GM03348 (cell line): ENCODE data around the gene FAM72C.
"Not testable (repeated sequence)": the region's sequence is repeated elsewhere in the genome, so short reads cannot be mapped to it uniquely, and the experiment has no call there.

Experiments used
- DNase-seq: peaks from one replicate; pipeline ENCODE4 v3.0.0; 2012; ENCODE audit warnings: low spot score

FAM72C gene

GRCh38 chr1:143971924-143972700 lies at the start of gene FAM72C:
FAM72C (minus strand) TSS chr1:143971986; CDS start chr1:143971141, 845 bp downstream.
- DNase-seq, result not testable (repeated sequence)

- DNase-seq, result not testable (repeated sequence)
These were observed 48.4 kb upstream of the FAM72C start for GRCh38 chr1:144020001-144020738.

DNA sequence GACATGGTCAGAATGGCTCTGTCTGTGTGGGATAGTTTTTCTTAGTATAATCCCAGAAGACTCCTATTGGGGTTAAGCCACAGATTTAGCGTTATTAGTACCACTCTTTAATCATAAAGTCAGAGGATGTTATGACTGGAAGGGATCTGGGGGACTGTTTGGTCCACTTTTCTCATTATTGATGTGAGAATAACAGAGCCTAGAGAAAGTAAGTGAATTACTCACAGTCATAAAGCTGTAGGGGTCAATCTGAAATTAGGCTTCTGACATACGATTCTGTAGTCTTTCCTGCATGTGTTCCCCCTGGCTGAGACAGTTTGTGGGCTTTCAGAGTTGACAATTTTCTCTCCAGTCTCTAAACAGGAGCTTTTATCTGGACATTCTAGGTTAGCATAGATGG lies 47.3 kb upstream of the FAM72C start:
- DNase-seq, result not testable (repeated sequence)

DNA sequence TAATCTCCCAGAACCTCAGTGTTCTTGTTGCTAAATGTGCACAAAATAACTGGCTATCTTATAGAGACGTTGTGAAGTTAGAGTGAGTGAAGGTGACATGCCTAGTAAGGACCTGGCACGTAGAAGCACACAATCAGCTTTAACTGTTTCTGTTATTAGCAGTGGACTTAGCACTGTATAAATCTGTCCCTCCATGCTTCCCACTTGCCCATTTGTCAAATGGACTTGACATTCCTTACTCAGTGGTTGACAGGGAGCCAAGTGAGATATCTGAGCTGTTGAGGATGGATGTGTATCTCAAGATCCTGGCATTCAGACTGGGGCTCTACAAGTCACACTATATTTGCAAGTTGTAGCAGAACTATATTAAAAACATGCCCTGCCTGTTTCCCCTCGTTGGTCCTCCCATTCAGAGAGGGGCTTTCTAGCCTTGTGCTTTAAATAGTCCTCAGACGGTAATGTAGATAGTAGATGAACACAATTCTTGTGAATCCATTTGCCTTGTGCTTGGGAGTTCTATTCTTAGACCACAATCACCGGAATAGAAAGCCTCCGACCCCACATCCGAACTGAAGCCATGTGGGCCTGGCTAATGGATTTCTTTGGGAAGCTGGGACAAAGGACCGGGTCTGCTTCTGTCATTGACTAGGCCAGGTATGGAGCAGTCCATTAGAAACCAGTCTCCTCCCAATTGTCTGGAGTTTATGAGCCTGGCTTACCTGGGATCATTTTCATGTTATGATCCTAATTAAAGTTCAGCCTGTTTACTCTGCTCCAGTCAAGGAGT lies 43.6 kb upstream of the FAM72C start:
- not testable (repeated sequence) for DNase-seq

- not testable (repeated sequence) for DNase-seq
These were observed 42.7 kb upstream of the FAM72C start for GRCh38 chr1:144014528-144014927.

DNA sequence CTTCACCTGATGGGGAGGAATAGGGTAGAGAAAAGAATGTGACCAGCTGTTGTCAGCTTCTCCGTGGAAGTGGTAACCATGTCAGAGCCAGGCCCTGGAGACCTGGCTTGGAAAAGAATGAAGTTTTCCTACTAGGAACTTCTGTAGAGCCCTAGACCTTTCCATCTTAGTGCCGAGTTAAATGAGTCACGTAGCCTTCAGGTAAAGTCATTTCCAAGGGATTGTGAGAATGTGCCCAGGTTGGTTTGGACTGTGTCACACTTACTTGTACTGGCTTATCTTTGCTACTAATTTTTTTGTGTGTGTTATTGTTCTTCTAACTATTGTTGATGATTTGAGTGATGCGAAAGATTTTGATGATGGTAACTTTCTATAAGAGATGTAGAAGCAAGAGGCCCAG lies 42.3 kb upstream of the FAM72C start:
- not testable (repeated sequence) for DNase-seq

- DNase-seq, result not testable (repeated sequence)
These were observed 40.5 kb upstream of the FAM72C start for GRCh38 chr1:144012168-144012733.

GRCh38 chr1:144009410-144009809 lies 37.6 kb upstream of the FAM72C start:
- DNase-seq, result not testable (repeated sequence)

DNA sequence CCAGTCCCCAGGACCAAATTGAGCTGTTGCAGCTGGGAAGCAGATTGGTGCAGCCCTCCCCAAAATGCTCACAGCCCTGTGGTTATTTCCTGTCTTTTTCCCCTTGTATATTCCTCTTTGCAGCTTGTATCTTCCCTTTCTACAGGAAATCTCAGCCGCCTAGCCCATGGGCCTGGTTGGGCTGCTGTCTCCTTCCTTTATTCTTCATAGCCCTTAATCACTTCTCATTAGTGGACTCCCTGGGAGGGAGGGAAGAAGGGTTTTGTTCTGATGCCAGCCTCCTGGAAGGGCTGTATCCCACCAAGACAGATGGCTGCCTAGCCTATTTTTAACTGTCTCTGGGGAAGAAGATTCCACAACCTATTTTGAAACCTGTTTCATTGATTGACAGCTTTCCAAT lies 32.5 kb upstream of the FAM72C start:
- not testable (repeated sequence) for DNase-seq

- not testable (repeated sequence) for DNase-seq
These were observed 31.7 kb upstream of the FAM72C start for GRCh38 chr1:144003306-144004029.

DNA sequence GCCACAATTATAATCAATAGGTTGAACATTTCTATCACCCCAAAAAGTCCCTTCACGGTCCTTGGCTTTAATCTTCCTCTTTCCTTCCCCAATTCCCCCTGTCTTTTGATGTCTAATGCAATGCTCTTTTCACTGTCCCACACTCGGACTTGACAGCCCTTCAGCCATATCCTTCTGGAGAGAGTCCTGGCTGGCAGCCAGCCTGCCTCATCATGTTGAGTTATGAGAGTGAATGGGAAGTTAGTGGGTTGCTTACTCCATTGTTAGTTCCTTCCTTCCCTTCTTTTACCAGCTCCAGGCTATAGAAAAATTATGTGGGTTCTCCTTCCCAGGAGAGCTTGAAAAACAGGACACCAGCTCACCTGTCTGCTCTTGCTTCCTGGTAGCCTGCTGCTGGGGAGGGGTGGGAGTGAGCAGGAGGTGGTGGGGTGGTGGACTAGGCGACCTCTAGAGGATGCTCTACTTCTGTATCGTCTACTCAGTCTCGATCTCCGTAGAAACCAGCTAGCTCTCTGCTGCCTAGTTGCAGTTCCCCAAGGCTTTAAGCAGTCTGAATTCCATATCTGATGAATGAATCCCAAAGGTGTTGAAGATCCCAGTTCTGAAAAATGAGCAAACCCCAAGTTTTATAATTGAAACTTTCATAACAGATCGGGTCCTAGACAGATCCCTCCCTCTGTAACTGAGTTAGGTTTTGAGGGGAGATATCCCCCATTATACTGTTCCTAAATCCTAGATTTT lies 30.5 kb upstream of the FAM72C start:
- DNase-seq, result not testable (repeated sequence)

DNA sequence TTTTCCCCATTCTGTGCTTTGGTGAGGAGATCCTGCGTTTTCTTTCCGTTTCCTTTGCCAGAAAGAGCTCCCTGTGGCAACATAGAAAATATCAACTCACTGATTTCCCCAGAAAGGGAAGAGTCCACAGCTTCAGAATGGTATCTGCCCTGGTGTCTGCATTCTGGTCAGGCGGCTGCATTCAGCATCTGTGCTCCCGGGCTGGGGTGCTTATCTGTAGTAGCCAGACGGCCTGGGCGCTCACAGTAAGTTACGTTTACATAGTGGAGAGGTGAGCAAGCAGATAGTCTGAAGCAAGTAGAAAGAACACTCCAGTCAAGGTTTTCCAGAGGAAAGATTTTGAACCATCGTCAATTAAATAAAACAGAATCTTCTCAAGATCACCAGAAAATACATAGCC lies 29.3 kb upstream of the FAM72C start:
- DNase-seq, result not testable (repeated sequence)

DNA sequence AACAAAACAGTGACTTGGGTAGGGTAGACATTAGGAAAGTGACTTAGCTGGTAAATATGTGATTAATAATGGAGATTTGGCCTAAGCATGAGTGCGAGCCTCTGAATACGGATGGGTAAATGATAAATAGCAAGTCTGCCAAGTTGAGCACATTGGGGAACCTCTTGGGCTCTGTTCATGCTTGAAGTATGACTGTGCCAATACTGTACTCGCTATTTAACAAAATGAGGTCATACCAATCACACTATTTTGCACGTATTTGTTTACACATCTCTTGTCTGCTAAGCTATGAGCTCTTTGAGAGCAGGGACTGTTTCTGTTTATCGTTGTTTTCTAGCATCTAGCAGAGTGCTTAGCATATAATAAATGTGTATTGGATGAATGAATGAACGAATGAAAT lies 24.2 kb upstream of the FAM72C start:
- not testable (repeated sequence) for DNase-seq

- DNase-seq, result not testable (repeated sequence)
These were observed 21.6 kb upstream of the FAM72C start for GRCh38 chr1:143993301-143993907.

- DNase-seq, result not testable (repeated sequence)
These were observed 18.9 kb upstream of the FAM72C start for GRCh38 chr1:143990699-143991098.

DNA sequence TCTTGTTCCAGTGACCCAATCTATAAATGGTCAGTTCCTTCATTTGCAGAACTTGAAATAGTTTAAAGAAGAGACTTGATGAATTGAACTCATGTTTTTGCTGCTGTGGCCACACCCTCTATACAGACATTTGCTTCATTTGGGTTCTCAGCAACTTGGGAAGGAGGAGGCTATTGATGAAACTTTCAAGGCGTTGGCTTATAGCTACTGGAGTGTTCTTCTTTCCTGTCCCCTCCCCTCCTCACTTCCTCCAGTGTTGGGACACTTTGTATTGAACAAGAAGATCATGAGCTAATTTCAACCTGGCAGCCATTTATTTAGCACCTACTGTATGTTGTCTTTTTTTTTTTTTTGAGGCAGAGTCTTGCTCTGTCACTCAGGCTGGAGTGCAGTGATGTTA lies 17.9 kb upstream of the FAM72C start:
- DNase-seq, result not testable (repeated sequence)

DNA sequence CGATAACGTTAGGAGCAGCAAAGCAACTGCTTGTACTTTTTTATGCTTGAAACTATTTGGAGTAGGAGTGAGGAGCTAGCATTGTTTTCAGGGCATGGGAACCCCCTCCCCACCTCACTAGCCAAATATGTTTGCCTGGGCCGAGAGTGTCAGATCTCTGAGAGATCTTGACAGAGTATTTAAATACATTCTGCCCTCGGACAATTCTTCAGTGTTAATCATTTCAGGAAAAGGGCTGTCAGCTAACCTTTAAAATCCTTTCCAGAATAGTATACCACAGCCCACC lies 17.6 kb upstream of the FAM72C start:
- DNase-seq, result not testable (repeated sequence)

DNA sequence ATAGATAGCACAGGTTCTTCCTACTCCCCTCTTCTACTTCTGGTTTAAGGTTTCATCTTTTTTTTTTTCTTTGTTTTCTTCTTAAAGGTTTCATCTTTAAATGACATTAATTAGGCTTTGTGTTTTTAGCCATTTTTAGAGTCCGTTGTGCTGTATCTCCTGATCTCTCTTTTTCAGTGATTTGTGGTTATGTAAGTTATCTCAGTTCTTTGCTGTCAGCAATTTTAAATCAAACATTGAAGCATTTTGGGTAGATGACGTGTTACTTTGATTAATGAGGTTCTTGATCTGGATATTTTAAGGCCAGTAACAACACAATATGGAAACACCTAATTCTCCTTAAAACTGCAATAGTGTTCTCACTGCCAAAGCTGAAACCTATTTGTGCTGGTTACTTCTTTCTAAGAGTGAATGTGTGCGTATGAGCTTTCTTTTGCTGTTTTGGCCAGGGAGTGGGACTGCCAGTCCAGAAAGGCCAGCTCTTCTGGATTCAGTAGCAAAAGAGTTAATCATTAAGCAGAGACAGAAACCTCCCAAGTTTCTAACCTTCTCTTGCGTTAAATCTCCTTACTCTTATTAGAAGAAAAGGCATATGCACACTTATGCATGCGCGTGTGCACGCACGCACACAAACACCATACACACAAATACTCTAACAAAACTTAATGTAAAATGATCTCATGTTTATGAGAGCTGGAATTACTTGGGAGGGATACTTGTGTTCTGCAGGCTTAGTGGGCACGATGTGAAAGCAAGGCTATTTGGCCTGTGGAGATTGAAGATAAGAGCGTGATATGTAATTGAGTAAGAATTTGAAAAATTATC lies 17.0 kb upstream of the FAM72C start:
- DNase-seq, result not testable (repeated sequence)

DNA sequence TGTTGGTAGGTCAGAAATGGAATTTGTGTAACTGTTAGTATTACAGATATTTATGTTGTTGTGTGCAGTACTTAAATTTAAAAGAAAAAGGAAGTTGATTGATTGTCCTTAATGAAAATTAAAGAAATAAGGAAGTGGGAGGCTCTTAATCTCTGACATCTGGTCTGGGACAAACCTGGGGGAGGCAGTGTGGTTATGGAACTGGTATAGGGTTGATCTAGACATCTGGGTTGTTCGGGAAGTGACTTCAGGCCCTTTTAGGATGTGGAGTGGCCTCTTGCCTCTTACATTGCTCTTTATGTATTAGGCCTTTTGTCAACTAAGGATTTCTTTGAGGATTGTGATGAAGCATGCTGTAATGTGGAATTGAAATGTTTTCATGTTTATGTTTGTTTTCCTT lies 16.1 kb upstream of the FAM72C start:
- DNase-seq, result not testable (repeated sequence)
